RPMI7951 (cell line): ENCODE measurements around the gene ABCC12. TPM values are rescaled to one million over a fixed set of nuclear protein-coding genes. Genes with fewer than 3 reads are reported as not detected.

Experiments used
- DNase-seq: peaks from one replicate; pipeline ENCODE4 v3.0.0-alpha.2; 2012; ENCODE audit warnings: low read depth
- total RNA-seq: library from RNA; depleted of rRNA; stranded (reverse); fragments of >200 nt; shearing (Covaris generic); gene quantifications from 2 replicates; pipeline ENCODE4 v1.2.3, GENCODE V29; 2014

ABCC12 gene
- total RNA-seq, 1 experiment from 2014 or later: 0.48 TPM

DNA sequence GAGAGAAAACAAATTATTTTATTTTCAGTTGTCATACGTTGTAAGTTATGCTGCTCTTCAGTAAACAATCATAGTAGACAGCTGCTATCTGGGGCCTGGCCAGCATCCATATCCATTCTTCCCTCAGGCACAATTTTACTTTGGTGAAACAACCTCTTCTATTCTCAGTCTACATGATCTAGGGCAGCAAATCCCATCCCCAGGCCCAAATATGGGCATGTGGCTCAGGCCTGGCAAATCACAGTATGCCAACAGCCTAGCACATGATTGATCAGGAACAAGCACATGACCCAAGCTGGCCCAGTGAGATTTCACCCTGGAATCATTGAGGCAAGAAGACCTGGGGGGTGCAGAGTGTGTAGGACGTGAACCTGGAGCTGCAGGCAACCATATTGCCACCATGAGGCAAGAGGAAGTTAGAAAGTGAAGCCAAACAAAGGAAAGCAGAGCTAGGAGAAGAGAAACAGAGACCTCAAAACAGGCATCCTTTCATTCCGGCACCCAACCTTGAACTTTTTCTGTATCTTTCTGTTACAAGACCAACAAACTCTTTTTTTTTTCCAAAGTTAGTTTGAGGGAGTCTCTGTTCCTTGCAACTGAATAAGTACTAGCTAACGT is 10.3 kb upstream of the ABCC12 start:
- peak; percentile 83 for DNase-seq

DNA sequence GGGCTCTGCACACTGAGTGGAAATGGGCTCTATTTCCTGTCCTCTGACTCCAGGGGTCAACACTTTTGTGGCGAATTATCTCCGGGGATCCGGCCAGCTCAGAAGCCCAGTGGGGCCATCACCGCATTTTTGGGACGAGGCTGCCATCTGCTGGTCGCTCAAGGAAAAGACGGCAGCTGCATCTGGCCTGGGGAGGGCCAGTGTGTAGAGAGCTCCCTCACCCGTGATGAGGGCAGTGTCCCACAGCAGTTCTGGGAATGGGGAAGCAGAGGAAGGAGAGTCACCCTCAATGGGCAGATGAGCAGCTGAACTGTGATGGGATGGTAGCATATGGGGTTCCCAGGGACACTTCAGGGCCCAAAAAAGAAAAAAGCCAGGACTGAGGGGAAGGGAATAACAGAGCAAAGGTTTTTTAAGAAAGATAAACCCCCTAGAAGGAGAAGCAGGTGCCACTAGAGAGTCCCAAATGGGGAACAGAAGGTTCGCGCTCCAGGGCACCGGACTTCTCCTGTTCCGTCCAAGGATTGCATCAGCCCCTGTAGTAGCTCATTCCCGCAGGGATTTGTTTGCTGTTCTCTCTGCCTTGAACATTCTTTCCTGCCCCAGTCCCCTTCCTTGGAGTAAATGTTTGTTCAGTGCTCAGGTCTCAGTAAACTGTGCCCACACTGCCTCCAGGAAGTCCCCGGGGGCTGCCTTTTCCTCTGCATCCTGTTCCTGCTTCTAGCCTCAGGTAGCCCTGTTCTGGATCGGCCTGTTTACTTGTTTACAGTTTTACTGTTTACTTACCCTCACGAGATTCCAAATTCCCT is 9.3 kb upstream of the ABCC12 start:
- peak; percentile 83 for DNase-seq

DNA sequence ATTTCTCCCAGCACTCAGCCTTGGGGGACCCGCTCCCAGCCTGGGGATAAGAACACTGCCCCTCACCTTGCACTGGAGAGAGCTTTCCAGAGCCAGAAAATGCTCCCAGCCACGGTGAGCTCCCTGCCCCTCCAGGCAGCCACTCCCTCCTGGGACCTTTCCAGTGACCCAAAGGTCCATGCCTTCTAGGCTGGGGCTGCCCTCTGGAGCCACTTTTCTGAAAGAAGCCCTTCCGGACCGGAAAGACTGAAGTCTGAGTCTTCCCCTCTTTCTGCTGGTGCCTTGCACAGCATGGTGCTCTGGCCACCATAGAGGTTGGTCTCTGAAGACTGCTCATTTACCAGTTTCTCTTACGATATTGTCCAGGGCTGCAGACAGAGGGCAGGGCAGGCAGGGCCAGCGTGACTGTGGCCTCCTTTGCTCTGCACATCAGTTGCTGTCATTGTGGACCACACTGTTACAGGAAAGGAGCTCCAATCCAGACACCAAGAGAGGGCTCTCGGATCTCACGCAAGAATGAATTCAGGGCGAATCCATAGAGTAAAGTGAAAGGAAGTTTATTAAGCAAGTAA is 7.1 kb upstream of the ABCC12 start:
- DNase-seq: no peak

DNA sequence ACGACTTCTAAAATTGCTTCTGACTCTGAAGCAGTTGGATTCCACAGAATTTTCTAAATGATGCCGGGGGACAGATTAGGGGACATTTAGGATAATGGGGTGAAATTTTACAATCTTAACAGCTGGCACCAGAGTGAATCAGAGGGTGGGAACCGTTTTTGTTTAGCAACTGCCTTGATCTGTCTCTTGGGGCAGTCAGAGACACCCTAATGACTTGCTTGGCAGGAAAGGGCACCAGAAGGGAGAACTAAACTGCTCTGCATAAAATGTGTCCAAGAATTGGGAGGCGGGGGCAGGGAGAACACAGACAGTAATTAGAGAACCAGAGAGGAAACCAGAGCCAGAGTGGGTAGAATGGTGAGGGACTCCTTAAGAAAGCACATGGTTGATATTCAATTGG is 6.1 kb upstream of the ABCC12 start:
- no peak for DNase-seq

DNA sequence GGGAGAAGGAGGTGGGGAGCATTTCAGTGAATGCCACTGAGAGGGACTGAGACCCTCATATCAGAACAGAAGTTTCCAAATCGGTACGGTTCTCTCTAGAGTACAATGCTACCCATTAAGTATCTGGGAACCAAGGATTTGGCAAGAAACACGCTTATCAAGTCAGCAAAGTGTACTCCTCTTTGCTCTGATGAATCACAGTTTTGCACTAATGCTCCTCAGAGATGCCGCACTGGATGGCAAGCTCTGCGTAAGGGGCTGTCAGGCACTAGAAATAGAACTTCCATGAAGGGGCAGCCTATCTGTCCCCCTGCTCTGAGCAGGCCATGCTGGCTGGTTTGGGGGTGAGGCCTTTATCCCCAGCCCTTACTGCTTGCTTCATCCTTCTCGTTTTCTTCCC is 4.8 kb upstream of the ABCC12 start:
- peak; percentile 61 for DNase-seq

DNA sequence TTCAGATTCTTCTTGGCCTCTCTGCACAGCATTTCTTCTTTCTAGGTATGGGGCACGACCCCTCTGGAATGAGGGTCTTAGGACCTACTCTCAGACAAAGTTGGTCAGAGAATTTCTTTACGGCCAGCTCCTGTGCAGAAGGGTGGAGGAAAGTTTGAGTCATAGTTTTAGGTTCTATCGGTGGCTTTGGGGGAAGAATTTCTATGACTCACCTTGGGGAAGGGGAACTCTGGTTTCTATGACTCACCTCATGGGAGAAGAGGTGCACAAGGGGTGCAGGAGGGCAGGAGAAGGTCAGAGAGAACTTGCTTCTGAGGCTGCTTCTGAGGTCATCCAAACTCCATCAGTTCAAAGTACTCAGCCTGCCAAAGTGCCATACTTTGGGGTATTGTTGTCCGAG is 2.5 kb upstream of the ABCC12 start:
- DNase-seq: peak; percentile 95

DNA sequence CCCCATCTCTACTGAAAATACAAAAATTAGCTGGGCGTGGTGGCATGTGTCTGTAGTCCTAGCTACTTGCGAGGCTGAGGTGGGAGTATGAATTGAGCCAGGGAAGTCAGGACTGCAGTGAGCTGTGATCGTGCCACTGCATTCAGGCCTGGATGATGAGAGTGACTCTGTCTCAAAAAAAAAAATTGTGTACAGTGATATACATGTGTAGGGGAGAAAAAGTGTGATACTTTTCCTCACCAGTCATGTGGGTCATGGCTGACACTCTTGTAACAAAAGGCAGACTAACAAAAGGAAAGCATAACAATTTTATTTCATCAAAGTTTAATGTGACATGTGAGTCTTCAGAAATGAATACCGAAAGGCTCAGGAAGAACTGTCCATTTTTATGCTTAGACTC is 2.0 kb upstream of the ABCC12 start:
- peak; percentile 28 for DNase-seq

DNA sequence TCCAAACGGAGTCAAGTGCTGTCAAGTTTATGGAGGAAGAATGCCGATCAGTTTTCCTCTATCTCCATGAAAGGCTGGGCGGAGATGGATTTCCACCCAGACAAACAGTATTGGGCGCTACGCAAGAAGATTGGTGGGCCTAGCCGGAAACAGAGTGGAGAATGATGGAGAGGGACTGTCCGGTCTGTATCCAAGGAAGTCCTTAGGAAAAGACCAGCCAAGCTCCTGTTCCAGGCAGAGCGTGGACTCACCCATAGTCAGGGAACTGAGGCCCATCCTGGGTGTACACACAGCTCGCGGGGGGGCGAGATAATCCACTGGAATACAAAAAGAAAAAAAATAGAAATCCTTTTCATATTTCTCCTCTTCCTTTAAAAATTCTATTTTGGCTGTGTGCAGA is 1.5 kb upstream of the ABCC12 start:
- no peak for DNase-seq

DNA sequence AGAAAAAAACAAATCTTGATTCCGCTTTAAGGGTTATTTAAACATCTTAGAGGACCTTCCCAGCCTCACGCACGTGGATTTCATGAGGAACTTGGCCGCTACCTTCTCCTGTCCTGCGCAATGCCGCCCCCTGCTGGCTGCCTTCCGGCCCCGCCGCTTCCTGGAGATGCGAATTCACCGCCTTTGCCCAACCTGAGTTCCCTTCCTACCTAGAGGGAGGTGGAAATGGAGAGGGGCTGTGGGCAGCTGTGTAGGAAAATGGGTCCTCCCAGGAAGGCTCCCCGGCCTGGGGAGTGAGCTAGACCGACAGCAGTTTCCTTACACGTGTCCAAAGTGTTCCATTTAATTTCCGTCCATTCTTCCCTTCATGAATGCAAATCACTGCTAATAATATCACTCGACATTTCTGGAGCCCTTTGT is 1.0 kb upstream of the ABCC12 start:
- DNase-seq: peak; percentile 86

DNA sequence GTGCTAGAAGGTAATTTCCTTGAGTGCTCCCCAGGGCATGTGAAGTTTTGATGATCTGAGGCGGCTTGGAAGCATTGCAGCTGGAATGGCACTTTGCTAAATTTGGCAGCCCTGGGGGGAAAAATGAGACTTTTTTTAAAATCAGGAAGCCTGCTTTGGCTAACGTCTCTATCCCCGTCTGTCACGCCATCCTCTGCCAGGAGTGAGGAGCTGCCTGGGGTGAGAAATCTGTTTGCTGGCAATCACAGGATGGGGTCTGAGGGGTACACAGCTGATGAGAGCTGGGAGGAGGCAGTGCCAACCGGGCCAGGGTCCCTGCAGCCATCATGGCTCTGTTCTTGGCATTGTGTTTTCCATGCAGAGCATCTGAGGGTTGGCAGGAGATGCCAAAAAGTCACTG is 2.0 kb downstream of the ABCC12 start:
- peak; percentile 92 for DNase-seq

DNA sequence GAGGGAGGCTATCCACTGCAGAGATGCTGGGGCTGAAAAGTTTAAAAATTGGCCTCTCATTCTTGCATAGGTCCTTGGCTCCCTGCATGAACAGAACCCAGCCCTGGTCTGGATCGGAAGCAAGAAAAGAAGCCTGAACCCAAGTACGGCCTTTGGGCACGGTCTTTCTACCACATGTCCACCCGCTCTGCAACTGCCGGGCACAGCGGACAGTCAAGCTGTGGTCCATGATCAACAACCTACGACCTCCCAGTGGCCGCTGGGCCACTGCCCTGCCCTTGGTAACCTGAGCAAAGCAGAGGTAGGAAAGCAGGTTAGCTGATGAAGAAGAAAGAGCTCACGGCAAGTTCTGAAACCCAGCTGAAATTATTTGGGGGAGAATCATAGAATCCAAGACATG is 3.6 kb downstream of the ABCC12 start:
- no peak for DNase-seq

DNA sequence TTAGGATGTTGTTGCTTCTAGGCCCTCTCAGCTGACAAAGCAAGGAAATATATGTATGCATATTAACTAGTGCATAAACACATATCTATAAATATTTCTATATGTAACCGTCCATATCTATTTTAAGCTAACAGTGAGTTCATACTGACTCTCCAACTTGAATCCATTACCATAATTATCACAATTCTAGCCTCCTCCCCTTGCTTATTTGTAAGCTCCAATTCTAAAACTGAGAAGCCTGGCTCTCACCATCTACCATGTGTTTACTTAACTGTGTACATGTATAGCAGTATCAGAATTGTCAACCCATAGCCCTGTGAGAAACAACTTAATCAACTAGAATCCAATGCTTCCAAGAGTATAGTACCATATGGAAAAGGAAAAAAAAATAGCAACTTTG is 5.1 kb downstream of the ABCC12 start:
- no peak for DNase-seq

DNA sequence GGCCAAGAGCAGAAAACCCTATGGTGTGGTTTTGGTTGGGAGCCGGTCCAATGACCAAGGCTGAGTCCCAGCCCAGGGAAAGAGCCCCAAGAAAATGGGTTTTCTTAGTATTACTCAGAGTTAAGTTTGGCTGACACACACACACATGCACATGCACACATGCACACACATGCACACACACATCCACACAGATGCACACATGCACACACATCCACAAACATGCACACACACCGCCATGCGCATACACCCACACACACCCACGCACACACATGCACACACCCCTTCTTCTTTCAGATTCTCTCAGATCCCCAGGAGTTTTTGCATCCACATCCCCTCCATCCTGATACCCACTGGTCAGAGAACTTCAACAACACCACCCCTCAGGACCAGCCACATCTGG is 9.1 kb downstream of the ABCC12 start:
- DNase-seq: peak; percentile 63

DNA sequence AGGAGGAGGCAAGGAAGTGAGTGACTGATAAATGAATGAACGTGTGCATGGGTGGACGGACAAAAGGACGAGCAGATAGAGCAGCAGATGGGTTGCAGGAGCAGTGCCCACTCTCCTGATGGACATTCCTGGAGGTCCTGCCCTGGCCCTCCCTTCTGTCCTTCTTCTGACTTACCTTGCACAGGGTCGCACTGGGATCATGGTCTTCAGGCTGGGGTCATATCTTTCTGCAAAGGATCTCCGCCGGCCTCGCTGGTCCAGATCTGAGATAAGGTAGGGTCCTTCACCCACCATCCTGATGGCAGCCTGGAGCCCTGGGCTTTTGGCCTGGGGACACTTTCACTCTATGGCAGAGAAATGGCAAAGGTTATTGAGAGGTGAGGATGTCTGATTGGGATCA is 9.7 kb downstream of the ABCC12 start:
- no peak for DNase-seq

DNA sequence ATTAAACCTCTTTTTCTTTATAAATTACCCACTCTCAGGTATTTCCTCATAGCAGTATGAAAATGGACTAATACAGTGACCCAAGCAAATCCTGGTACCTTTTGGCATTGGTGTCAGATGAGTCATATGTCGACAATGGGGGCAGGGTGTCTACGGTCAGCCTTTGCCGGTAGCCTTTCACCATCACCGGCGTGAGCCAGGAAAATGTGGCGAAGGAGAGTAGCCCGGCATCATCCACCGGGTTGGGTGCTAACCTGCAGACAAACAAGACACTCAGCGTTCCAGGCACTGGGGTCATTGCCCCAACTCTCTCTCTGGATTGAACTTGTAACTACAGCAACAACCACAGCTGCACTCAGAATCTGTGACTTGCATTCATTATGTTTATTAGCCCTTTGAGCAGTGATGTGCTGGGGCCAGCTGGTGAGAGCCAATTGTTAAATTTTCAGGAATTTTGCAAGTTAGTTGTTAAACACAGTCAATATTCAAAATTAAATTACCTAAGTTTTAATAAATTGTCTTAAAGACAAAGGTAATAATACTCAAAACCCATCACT is 11.9 kb downstream of the ABCC12 start:
- DNase-seq: peak; percentile 41

DNA sequence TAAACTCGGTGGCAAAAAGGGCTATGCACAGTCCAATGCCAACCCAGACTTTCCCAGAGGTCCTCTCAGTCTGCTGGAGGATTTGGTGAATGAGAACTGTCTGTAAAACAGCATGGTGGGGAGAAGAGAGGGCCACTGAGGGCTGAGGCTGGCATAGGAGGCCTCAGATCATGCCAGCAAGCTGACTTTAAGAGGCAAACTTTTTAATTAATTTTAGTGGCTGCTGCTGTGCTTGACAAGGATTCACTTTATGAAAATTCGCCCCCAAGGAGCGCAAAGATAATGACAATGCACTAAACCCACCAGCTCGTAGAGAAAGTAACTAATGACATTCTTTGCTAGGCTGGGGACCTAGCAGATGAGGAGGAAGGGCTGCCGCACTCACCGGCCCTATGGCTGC is 15.0 kb downstream of the ABCC12 start:
- no peak for DNase-seq

DNA sequence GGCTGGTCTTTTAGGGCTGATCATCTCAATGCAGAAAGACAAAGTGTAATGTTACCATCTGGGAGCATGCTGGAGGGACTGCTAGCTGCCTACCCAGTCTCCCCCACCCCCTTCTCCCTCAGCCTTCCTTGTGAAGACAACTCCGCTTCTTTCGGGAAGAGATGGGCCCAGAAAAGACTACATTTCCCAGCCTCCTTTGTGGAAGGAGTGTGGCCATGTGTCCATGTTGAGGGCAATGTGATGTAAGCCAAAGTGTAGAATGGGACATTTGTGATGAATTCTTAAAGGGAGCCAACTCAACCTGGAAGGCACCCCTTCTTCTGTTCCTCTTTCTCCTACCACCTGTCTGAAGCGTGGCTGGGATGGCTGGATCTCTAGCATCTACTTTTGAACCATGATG is 16.3 kb downstream of the ABCC12 start:
- DNase-seq: no peak

DNA sequence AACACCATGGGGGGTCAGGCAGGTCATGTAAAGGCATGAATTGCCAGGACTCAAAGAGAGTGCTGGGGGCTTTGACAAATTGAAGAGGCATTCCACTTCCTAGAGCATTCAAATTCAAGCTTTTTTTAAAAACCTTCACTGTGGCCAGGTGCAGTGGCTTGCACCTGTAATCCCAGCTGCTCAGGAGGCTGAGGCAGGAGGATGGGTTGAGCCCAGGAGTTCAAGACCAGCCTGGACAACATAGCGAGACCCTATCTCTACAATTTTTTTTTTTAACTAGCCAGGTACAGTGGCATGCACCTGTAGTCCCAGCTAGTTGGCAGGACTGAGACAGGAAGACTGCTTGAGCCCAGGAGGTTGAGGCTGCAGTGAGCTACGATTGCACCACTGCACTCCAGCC is 17.2 kb downstream of the ABCC12 start:
- DNase-seq: no peak

DNA sequence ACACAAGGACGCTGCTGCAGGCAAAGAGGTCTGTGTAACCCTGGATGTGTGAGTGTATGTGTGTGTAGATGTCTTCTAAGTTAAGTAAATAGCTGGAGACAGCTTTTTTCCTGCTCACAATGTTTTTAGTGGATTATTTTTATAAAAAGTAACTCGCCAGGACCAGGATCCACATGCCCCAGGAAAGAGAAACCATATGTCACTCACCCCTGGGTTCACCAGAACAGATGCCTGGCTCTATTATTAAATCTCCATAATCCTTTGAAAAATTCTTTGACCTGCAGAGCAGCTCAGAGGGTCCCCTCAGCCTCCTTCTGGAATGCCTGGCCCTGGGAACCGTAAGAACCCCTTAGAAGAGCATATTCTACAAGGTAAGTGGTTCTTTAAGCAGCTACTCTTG is 18.0 kb downstream of the ABCC12 start:
- no peak for DNase-seq

DNA sequence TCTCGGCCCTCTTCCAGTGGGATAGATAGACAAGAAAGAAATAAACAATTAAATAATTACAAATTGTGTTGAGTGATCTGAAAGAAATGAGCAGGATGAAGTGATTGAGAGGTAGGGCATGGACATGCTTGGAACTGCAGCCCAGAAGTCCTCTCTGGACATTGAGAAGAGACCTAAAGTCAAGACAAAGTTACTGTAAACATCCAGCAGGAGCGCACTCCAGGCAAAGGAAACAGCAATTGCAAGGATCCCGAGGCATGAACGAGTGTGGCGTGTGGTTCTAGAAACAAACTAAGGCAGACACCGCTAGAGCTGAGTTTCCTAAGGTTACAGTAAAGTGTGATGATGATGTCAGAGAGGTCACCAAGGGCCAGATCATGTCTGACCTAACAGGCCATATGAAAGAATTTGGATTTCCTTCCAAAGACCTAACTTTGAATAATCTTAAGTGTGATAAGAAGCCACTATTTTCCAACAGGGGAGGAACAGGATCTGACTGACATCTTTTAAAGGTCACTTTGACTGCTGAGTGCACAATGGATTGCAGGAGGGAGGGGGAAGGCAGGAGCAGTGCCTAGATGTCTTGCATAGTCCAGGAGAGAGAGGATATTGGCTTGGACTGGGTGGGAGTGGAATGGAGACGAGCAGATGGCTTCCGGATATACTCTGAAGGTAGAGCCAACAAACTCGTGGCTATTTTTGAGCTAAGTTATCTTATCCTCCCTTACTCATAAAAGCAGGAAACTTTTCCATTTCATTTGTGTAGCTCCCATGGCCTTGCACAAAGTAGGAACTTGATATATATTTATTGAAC is 19.0 kb downstream of the ABCC12 start:
- peak; percentile 54 for DNase-seq

DNA sequence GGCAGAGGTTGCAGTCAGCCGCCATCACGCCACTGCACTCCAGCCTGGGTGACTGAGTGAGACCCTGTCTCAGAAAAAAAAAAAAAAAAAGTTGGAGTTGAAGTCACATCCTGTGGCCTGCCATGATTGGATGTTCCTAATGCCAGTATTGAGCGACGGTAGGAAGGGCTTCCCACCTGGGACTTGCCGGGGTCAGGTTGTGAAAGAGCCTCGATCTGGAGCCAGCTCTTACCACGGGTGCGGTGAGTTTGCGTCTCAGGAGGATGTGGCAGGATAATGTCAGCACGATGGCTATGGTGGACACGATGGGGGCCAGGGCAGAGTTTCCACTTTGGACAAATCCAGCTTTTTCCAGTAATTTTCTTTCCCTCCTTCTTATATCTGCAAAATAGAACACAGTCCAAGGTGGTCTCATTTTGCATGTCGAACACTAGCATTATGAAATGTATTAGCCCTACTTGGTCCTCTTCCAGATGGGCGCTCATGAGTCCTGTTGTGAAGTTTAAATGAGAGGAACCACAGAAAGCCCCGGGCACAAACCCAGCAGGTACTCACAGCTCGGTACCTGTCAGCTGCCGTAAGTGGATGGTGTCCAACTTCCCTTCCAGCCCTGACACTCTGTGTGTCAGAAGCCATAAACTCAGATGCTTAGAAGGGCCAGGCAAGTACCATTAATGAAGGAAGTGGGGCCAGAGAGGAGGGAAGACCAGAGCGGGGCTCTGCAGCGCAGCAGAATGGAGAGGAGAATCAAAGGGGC is 22.2 kb downstream of the ABCC12 start:
- no peak for DNase-seq
